GM13977 (cell line): ENCODE measurements around the gene MITF.

Source experiments
- DNase-seq: peaks from one replicate; pipeline ENCODE4 v3.0.0; 2012; ENCODE audit warnings: low spot score
- in situ Hi-C: fragments of 300-500 bp; cut with MboI; formaldehyde crosslinking; loops from one replicate; pipeline ENCODE4 v1.12.0; 2022; ENCODE audit warnings: low sequenced_read_pairs, low pct_unique_long_range_greater_than_20kb, mixed read lengths, inconsistent platforms; ENCODE audit not compliant: unreplicated experiment
- TF ChIP-seq, protein P1 (sequence below): IDR thresholded peaks from 2 replicates; pipeline ENCODE4 v1.5.1; 2012; ENCODE audit warnings: mild to moderate bottlenecking, control low read depth; ENCODE audit not compliant: insufficient read depth; ENCODE audit errors: extremely low read depth, missing control alignments

The MITF gene

DNA sequence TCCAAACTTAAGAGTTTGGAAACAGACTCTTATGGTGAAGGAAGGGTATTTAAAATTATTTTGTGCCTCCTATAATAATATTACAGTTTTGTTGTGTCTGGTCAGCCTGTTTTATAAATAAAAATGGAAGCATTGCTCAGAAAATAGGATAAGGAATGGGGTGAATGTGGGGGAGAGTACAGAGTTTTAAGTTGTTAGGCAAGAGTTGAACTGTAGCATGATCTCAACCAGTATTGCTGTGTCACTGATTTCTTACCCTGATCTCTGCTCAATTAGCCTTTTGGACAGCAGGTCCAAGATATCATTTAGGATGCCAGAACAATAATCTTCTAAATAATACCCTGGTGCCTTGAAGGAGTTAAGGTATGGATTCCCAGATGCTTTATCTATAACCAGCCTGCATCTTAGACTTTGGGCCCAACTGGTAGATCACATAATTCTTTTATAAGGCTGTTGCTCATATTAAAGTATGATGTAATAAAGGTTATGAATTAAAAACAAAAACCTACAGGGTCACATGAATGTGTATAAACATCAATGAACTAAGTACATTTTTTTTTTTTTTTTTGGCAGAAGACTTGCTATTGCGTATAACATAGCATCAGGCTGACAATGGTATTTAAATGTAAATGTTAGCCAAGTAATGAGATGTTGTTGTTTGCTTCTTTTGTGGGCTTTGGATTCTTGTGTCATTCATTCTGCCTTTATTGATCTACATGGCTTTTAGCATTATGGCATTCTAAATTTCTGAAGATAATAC is 70.0 kb downstream of the MITF start:
- TF ChIP-seq, protein P1, sequence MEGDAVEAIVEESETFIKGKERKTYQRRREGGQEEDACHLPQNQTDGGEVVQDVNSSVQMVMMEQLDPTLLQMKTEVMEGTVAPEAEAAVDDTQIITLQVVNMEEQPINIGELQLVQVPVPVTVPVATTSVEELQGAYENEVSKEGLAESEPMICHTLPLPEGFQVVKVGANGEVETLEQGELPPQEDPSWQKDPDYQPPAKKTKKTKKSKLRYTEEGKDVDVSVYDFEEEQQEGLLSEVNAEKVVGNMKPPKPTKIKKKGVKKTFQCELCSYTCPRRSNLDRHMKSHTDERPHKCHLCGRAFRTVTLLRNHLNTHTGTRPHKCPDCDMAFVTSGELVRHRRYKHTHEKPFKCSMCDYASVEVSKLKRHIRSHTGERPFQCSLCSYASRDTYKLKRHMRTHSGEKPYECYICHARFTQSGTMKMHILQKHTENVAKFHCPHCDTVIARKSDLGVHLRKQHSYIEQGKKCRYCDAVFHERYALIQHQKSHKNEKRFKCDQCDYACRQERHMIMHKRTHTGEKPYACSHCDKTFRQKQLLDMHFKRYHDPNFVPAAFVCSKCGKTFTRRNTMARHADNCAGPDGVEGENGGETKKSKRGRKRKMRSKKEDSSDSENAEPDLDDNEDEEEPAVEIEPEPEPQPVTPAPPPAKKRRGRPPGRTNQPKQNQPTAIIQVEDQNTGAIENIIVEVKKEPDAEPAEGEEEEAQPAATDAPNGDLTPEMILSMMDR = no peak
- DNase-seq = no peak
- in situ Hi-C loops = no loop called here

GRCh38 chr3:69811452-69812401 is 72.5 kb downstream of the MITF start:
- in situ Hi-C loops = no loop called here
- TF ChIP-seq, protein P1 = no peak
- DNase-seq = no peak

- TF ChIP-seq, protein P1 = no peak
- in situ Hi-C loops = no loop called here
- DNase-seq = no peak
Measured at GRCh38 chr3:69815970-69816369, 76.7 kb downstream of the MITF start.

GRCh38 chr3:69817988-69818387 is 78.7 kb downstream of the MITF start:
- in situ Hi-C loops = no loop called here
- no peak for DNase-seq
- TF ChIP-seq, protein P1 = no peak

DNA sequence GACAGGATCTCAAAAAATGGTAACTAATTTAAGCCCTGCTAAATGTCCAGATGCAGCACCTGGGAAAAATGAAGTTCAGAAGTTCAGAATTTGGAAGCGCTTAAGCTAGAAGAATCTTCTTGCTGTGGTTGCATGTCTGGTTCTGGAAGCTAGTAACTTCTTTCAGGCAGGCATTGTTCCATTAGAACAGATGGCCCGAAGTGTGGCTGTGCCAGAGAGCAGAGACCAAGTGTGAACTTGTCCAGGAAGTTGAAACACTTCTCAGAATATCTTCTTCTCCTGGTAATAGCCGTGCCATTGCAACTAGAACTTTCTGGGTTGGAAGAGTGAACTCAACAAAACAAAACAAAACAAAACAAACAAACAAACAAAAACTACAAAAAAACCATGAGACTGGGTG is 80.0 kb downstream of the MITF start:
- TF ChIP-seq, protein P1 = no peak
- in situ Hi-C loops = no loop called here
- no peak for DNase-seq

- in situ Hi-C loops = no loop called here
- DNase-seq = no peak
- TF ChIP-seq, protein P1 = no peak
Measured at GRCh38 chr3:69821133-69821532, 81.9 kb downstream of the MITF start.
